CD4-positive, alpha-beta memory T cell (primary cell): ENCODE results near the gene NIN. TPM values are rescaled to one million over a fixed set of nuclear protein-coding genes. Genes with fewer than 3 reads are reported as not detected.
A peak's percentile ranks its signal among the peaks of the same experiment; 100 is the strongest.

Experiments used
- CTCF ChIA-PET: fragments of 350-600 bp; sonication (Branson Sonifier 250); formaldehyde crosslinking; loops from one replicate; lab custom pipeline; 2021; ENCODE audit warnings: inconsistent platforms; ENCODE audit not compliant: partially characterized antibody; lab: Charles Lee
- POLR2A ChIA-PET: fragments of 350-600 bp; sonication (Branson Sonifier 250); formaldehyde crosslinking; loops from one replicate; lab custom pipeline; 2021; ENCODE audit not compliant: partially characterized antibody; lab: Charles Lee
- DNase-seq, 5 donors: peaks; one replicate each; pipeline versions ENCODE4 v3.0.0 to v3.0.0-alpha.2; 2020 to 2022; ENCODE audit warnings: mixed read lengths in 1 of 5
- H3K27ac ChIP-seq: one replicate; pipeline ENCODE4 v1.7.0; 2013; ENCODE audit warnings: low read depth, low read length
- H3K27me3 ChIP-seq: 2 replicates; pipeline ENCODE4 v1.7.0; 2013; ENCODE audit warnings: mild to moderate bottlenecking, low read length, moderate library complexity; ENCODE audit not compliant: insufficient read depth
- H3K36me3 ChIP-seq: 2 replicates; pipeline ENCODE4 v1.7.0; 2013; ENCODE audit warnings: mild to moderate bottlenecking, low read length, moderate library complexity; ENCODE audit not compliant: insufficient read depth
- H3K4me1 ChIP-seq: 2 replicates; pipeline ENCODE4 v1.7.0; 2013; ENCODE audit warnings: mild to moderate bottlenecking, low read length, moderate library complexity; ENCODE audit not compliant: insufficient read depth
- H3K4me3 ChIP-seq, 2 donors: one replicate each; pipeline ENCODE4 v1.7.0; 2013; ENCODE audit warnings: low read length in 2 of 2, mild to moderate bottlenecking in 1 of 2
- H3K9me3 ChIP-seq, 2 donors: one replicate each; pipeline ENCODE4 v1.7.0; 2013; ENCODE audit warnings: low read length in 2 of 2, control low read depth in 1 of 2; ENCODE audit not compliant: control insufficient read depth in 1 of 2
- H3K27ac Mint-ChIP-seq, 7 donors: one replicate each; pipeline ENCODE4 v1.8.0; 2020 to 2021; ENCODE audit warnings: mixed read lengths in 7 of 7, mild to moderate bottlenecking in 6 of 7, inconsistent platforms in 3 of 7, moderate library complexity in 3 of 7
- H3K27me3 Mint-ChIP-seq, 2 donors: one replicate each; pipeline ENCODE4 v1.8.0; 2020 to 2021; ENCODE audit warnings: mixed read lengths in 2 of 2
- H3K36me3 Mint-ChIP-seq, 2 donors: one replicate each; pipeline ENCODE4 v1.8.0; 2020 to 2021; ENCODE audit warnings: mixed read lengths in 2 of 2, inconsistent platforms in 1 of 2, mild to moderate bottlenecking in 1 of 2
- H3K4me1 Mint-ChIP-seq, 4 donors: one replicate each; pipeline ENCODE4 v1.8.0; 2020 to 2021; ENCODE audit warnings: mixed read lengths in 4 of 4, mild to moderate bottlenecking in 1 of 4
- H3K4me3 Mint-ChIP-seq, 8 donors: one replicate each; pipeline ENCODE4 v1.8.0; 2020 to 2021; ENCODE audit warnings: mixed read lengths in 8 of 8, mild to moderate bottlenecking in 7 of 8, moderate library complexity in 6 of 8, inconsistent platforms in 3 of 8
- H3K9me3 Mint-ChIP-seq, 8 donors: one replicate each; pipeline ENCODE4 v1.8.0; 2020 to 2021; ENCODE audit warnings: mixed read lengths in 8 of 8, mild to moderate bottlenecking in 5 of 8, inconsistent platforms in 3 of 8, moderate library complexity in 1 of 8
- intact Hi-C: fragments of 100-400 bp; cut with micrococcal nuclease; formaldehyde crosslinking; loops from one replicate; pipeline ENCODE4 v1.15.1; 2023
- polyA plus RNA-seq, 2 donors: library from polyadenylated mRNA; unstranded; fragments of 300-500 nt; fragmentation: Illumina TruSeq; gene quantifications; one replicate each; pipeline ENCODE4 v1.2.3, GENCODE V29; 2021
- total RNA-seq, 2 experiments: library from RNA; stranded (reverse); gene quantifications; one replicate each; pipeline ENCODE4 v1.2.3, GENCODE V29; 2021

Gene NIN
- total and polyA plus RNA-seq, 4 experiments from 2014 or later, result 8.5 to 102 (median 74.9) TPM

GRCh38 chr14:50865391-50866076 is 34.6 kb upstream of the NIN start:
- ChIA-PET CTCF (interaction anchor here (0.8 to 1.8 kb wide), 7 partner anchors 10 to 322 kb away, joined by 3 to 4 read pairs (median 3); no protein-coding TSS in a partner anchor), POLR2A (no interaction called here)
- intact Hi-C loops, result no loop called here

DNA sequence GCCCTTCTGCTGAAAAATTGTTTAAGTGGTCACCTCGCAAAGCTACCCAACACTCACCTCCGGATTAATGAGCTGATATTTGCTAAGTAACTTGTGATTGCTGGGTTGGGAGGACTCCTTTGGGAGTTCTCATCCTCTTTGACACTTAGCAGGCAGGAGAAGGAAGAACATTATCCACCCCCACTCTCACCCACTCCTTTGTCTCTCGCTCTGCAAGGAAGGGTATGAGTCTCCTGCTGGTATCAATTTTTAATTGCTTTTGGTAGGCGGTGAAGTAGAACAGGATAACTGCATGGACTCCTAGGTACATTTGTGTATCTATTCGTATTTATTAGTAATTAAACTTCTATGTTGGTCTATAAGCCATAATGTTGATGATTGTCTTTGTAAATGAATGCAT is 34.0 kb upstream of the NIN start:
- intact Hi-C loops, result loop anchor here (5.0 kb wide), 1 partner anchor 128 kb away; no protein-coding TSS in a partner anchor
- H3K36me3 ChIP-seq, result no peaks in the 10 kb centered on the region
- H3K27ac ChIP-seq, result no peak overlapping the region
- Mint-ChIP-seq H3K27me3 (peaks cover 24 to 26% of the 10 kb centered on the region in 2 donors), H3K9me3 (no peaks in the 10 kb centered on the region), H3K4me3 (no peak overlapping the region), H3K27ac (no peak overlapping the region), H3K36me3 (no peaks in the 10 kb centered on the region), H3K4me1 (peaks cover 2 to 8% (median 5%) of the 10 kb centered on the region in 4 donors)
- POLR2A ChIA-PET, result no interaction called here
- H3K9me3 ChIP-seq, result no peaks in the 10 kb centered on the region
- no peak for DNase-seq
- no peak overlapping the region for H3K4me3 ChIP-seq
- H3K27me3 ChIP-seq, result peaks cover 13% of the 10 kb centered on the region
- CTCF ChIA-PET, result interaction anchor here (1.1 to 1.4 kb wide), 4 partner anchors 48 to 322 kb away, joined by 3 to 4 read pairs (median 3); no protein-coding TSS in a partner anchor
- peaks cover 4% of the 10 kb centered on the region for H3K4me1 ChIP-seq

More at GRCh38 chr14:50865391-50866076, 34.6 kb upstream of the NIN start:
- H3K4me1 ChIP-seq, result no peaks in the 10 kb centered on the region
- H3K4me3 ChIP-seq, result no peak overlapping the region
- H3K4me3 Mint-ChIP-seq, result no peak overlapping the region
- no peak overlapping the region for H3K27ac ChIP-seq
- peaks cover 17% of the 10 kb centered on the region for H3K27me3 ChIP-seq
- H3K27me3 Mint-ChIP-seq, result peaks cover 30 to 32% of the 10 kb centered on the region in 2 donors
- no peaks in the 10 kb centered on the region for H3K9me3 Mint-ChIP-seq
- H3K4me1 Mint-ChIP-seq, result peaks cover 0 to 3% (median under 1%) of the 10 kb centered on the region in 4 donors
- no peak for DNase-seq
- H3K36me3 Mint-ChIP-seq, result no peaks in the 10 kb centered on the region
- H3K27ac Mint-ChIP-seq, result peak overlapping the region in 1 of 7 donors; percentile 18
- no peaks in the 10 kb centered on the region for H3K36me3 ChIP-seq
- H3K9me3 ChIP-seq, result no peaks in the 10 kb centered on the region

GRCh38 chr14:50864237-50864636 is 33.3 kb upstream of the NIN start:
- H3K4me1 ChIP-seq, result peaks cover 11% of the 10 kb centered on the region
- Mint-ChIP-seq H3K36me3 (no peaks in the 10 kb centered on the region), H3K27me3 (peaks cover 17 to 21% of the 10 kb centered on the region in 2 donors), H3K4me3 (no peak overlapping the region), H3K9me3 (peaks cover 0 to 2% (median 0%) of the 10 kb centered on the region in 8 donors), H3K27ac (no peak overlapping the region), H3K4me1 (peaks cover 2 to 12% (median 7%) of the 10 kb centered on the region in 4 donors)
- DNase-seq, result no peak
- H3K9me3 ChIP-seq, result no peaks in the 10 kb centered on the region
- ChIA-PET CTCF (interaction anchor here (0.6 to 1.4 kb wide), 2 partner anchors 127 to 319 kb away, joined by 3 read pairs; no protein-coding TSS in a partner anchor), POLR2A (no interaction called here)
- H3K27ac ChIP-seq, result no peak overlapping the region
- H3K36me3 ChIP-seq, result no peaks in the 10 kb centered on the region
- no peak overlapping the region for H3K4me3 ChIP-seq
- H3K27me3 ChIP-seq, result peaks cover 6% of the 10 kb centered on the region
- intact Hi-C loops, result loop anchor here (5.0 kb wide), 1 partner anchor 127 kb away; no protein-coding TSS in a partner anchor

DNA sequence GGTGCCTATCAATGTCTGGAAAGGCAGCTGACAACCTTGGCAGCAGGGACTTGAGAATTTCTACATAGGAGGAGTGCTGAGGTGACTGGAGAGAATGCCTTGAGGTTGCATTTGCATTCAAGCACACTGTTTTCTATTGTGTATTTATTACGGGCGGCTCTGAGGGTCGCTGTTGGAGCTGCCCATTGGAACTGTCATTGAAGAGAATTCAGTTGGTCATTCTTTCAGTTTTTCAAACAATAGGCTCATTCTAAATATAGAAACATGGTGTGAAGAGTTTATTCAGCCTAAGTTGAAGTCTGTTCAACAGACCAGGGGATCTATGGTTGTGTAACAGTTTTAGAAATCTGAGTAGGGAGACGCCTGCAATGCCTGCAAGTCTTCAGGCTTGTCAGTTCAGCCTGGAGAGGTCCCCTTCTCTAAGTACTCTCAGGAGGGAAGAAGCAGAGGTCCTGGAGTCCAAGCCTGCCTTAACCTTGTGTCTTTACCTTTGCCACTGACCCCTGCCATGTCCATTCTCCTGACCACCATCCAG is 31.1 kb upstream of the NIN start:
- intact Hi-C loops, result loop anchor here (5.0 kb wide), 1 partner anchor 125 kb away; no protein-coding TSS in a partner anchor
- no peak overlapping the region for H3K4me3 ChIP-seq
- no peak overlapping the region for H3K4me3 Mint-ChIP-seq
- peaks cover 0 to 2% (median 0%) of the 10 kb centered on the region in 8 donors for H3K9me3 Mint-ChIP-seq
- peaks cover 3 to 6% of the 10 kb centered on the region in 2 donors for H3K27me3 Mint-ChIP-seq
- CTCF ChIA-PET, result interaction anchor here (0.9 to 9.0 kb wide), 15 partner anchors 11 to 319 kb away, joined by 3 to 225 read pairs (median 27); no protein-coding TSS in a partner anchor
- H3K9me3 ChIP-seq, result no peaks in the 10 kb centered on the region
- H3K27ac ChIP-seq, result no peak overlapping the region
- no peak for DNase-seq
- H3K36me3 Mint-ChIP-seq, result no peaks in the 10 kb centered on the region
- no peak overlapping the region for H3K27ac Mint-ChIP-seq
- H3K36me3 ChIP-seq, result no peaks in the 10 kb centered on the region
- H3K27me3 ChIP-seq, result no peaks in the 10 kb centered on the region
- POLR2A ChIA-PET, result no interaction called here
- H3K4me1 Mint-ChIP-seq, result peaks cover 2 to 16% (median 10%) of the 10 kb centered on the region in 4 donors
- H3K4me1 ChIP-seq, result peaks cover 13% of the 10 kb centered on the region

DNA sequence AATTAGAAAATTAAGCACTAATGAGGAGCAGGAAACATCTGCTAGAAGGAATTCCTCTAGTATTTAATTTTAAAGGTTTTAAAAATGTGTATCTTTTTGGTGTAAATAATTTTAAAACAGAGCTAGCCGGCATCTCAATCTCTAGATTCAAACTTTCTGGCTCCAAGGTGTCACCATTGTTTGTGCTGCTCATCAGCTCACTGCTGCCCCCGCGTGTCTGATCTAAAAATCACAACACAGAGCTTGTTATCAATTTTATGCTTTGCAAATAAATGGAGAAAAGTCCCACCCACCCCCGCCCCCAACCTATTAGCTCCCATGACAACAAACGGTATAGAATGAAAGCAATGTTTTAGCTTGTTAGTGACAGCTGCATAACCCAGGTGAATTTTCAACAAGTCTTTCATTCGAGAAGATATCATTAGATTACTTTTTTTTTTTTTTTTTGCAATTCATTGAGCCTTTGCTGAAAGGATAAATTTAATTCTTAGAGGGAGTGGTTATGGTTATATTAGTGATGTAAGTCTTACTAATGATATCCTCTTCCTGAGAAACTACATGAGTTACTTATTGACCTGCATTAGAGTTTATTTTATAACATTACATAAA is 29.6 kb upstream of the NIN start:
- ChIA-PET CTCF (interaction anchor here (0.6 to 9.0 kb wide), 68 partner anchors 7 to 1168 kb away, joined by 3 to 225 read pairs (median 6); partner anchors contain the start of genes ABHD12B and MAP4K5), POLR2A (interaction anchor here (1.0 to 3.4 kb wide), 16 partner anchors 9 to 380 kb away, joined by 3 to 48 read pairs (median 5); partner anchors contain the start of genes NIN and TMX1)
- Histone ChIP-seq H3K4me3 (peak overlapping the region; percentile 67 to 84), H3K36me3 (no peaks in the 10 kb centered on the region), H3K27me3 (no peaks in the 10 kb centered on the region), H3K9me3 (no peaks in the 10 kb centered on the region), H3K4me1 (peaks cover 13% of the 10 kb centered on the region), H3K27ac (peak overlapping the region; percentile 40)
- intact Hi-C loops, result loop anchor here (1.0 to 5.0 kb wide), 7 partner anchors 29 to 540 kb away; partner anchors contain the start of gene NIN
- peak; percentile 82 to 89 (median 86) for DNase-seq
- no peaks in the 10 kb centered on the region for H3K36me3 Mint-ChIP-seq
- H3K9me3 Mint-ChIP-seq, result peaks cover 0 to 2% (median 0%) of the 10 kb centered on the region in 8 donors
- H3K27me3 Mint-ChIP-seq, result no peaks in the 10 kb centered on the region
- peaks cover 2 to 16% (median 9%) of the 10 kb centered on the region in 4 donors for H3K4me1 Mint-ChIP-seq
- H3K4me3 Mint-ChIP-seq, result peak overlapping the region; percentile 88 to 95 (median 94)
- peak overlapping the region; percentile 78 to 93 (median 91) for H3K27ac Mint-ChIP-seq

GRCh38 chr14:50859296-50859624 is 28.3 kb upstream of the NIN start:
- Histone ChIP-seq H3K27me3 (no peaks in the 10 kb centered on the region), H3K4me3 (peak overlapping the region in 1 of 2 donors; percentile 84), H3K36me3 (no peaks in the 10 kb centered on the region), H3K4me1 (peaks cover 13% of the 10 kb centered on the region), H3K27ac (no peak overlapping the region), H3K9me3 (no peaks in the 10 kb centered on the region)
- H3K36me3 Mint-ChIP-seq, result no peaks in the 10 kb centered on the region
- ChIA-PET CTCF (interaction anchor here (0.8 to 9.0 kb wide), 34 partner anchors 8 to 538 kb away, joined by 3 to 225 read pairs (median 14); partner anchors contain the start of gene ABHD12B), POLR2A (interaction anchor here (0.6 to 3.4 kb wide), 12 partner anchors 8 to 547 kb away, joined by 3 to 48 read pairs (median 5); partner anchors contain the start of genes DMAC2L, L2HGDH, NIN and TMX1)
- peaks cover 0 to 2% (median 0%) of the 10 kb centered on the region in 8 donors for H3K9me3 Mint-ChIP-seq
- peak overlapping the region; percentile 8 to 78 (median 67) for H3K27ac Mint-ChIP-seq
- H3K27me3 Mint-ChIP-seq, result no peaks in the 10 kb centered on the region
- intact Hi-C loops, result no loop called here
- no peak for DNase-seq
- peaks cover 2 to 16% (median 8%) of the 10 kb centered on the region in 4 donors for H3K4me1 Mint-ChIP-seq
- peak overlapping the region; percentile 51 to 95 (median 94) for H3K4me3 Mint-ChIP-seq
